PC-9 (cell line): Measurements from ENCODE around the gene F13A1. TPM values are rescaled to one million over a fixed set of nuclear protein-coding genes. Genes with fewer than 3 reads are reported as not detected.

ENCODE experiments used
- BruUV-seq: library from RNA; stranded (reverse); fragments of 400-500 nt; replicated peaks from 2 replicates; lab custom pipeline; 2021; lab: Mats Ljungman, UMichigan
- CTCF ChIA-PET: fragments of 300-600 bp; sonication (Branson Sonifier 250); formaldehyde crosslinking; loops from one replicate; lab custom pipeline; 2022; ENCODE audit warnings: antibody characterized with exemption; lab: Charles Lee
- POLR2A ChIA-PET: fragments of 300-600 bp; sonication (Branson Sonifier 250); formaldehyde crosslinking; loops from one replicate; lab custom pipeline; 2022; ENCODE audit warnings: antibody characterized with exemption; ENCODE audit not compliant: unreplicated experiment; lab: Charles Lee
- DNase-seq, 2 experiments: peaks; one replicate each; pipeline versions ENCODE4 v3.0.0 to v3.0.0-alpha.2; 2015 to 2022; ENCODE audit warnings: mixed read lengths in 1 of 2
- H2AFZ ChIP-seq: fragments of 200-600 bp; sonication (generic); 2 replicates; pipeline ENCODE4 v1.8.1; 2017; ENCODE audit warnings: antibody characterized with exemption
- H3F3A ChIP-seq: fragments of 200-600 bp; sonication (generic); 2 replicates; pipeline ENCODE4 v1.8.1; 2017; ENCODE audit warnings: antibody characterized with exemption, mild to moderate bottlenecking, low read depth; ENCODE audit not compliant: insufficient read depth
- H3K27ac ChIP-seq: fragments of 200-600 bp; sonication (generic); 2 replicates; pipeline ENCODE4 v1.6.1; 2016; ENCODE audit warnings: mixed run types
- H3K27me3 ChIP-seq: fragments of 200-600 bp; sonication (generic); 2 replicates; pipeline ENCODE4 v1.6.1; 2016; ENCODE audit warnings: low read depth, mixed run types; ENCODE audit not compliant: insufficient read depth
- H3K36me3 ChIP-seq: fragments of 200-600 bp; sonication (generic); 2 replicates; pipeline ENCODE4 v1.6.1; 2016; ENCODE audit warnings: low read depth, mixed run types
- H3K4me1 ChIP-seq: fragments of 200-600 bp; sonication (generic); replicated peaks from 2 replicates; pipeline ENCODE4 v1.6.1; 2016; ENCODE audit warnings: mixed run types; ENCODE audit not compliant: insufficient read depth
- H3K4me2 ChIP-seq: fragments of 200-600 bp; sonication (generic); 2 replicates; pipeline ENCODE4 v1.6.1; 2017; ENCODE audit warnings: mixed run types
- H3K4me3 ChIP-seq: fragments of 200-600 bp; sonication (generic); 2 replicates; pipeline ENCODE4 v1.6.1; 2016; ENCODE audit warnings: mixed run types
- H3K79me2 ChIP-seq: fragments of 200-600 bp; sonication (generic); 2 replicates; pipeline ENCODE4 v1.6.1; 2017; ENCODE audit warnings: low read depth, mixed run types
- H3K9me2 ChIP-seq: fragments of 200-600 bp; sonication (generic); 2 replicates; pipeline ENCODE4 v1.8.1; 2017; ENCODE audit warnings: mild to moderate bottlenecking; ENCODE audit not compliant: insufficient read depth
- H3K9me3 ChIP-seq: fragments of 200-600 bp; sonication (generic); 2 replicates; pipeline ENCODE4 v1.8.1; 2016; ENCODE audit warnings: low read depth; ENCODE audit not compliant: insufficient read depth
- H4K20me1 ChIP-seq: fragments of 200-600 bp; sonication (generic); 2 replicates; pipeline ENCODE4 v1.8.1; 2017; ENCODE audit not compliant: insufficient read depth
- EZH2 ChIP-seq: fragments of 200-600 bp; sonication (generic); IDR thresholded peaks from 2 replicates; pipeline ENCODE4 v1.8.0; 2017; ENCODE audit warnings: antibody characterized with exemption, low read depth
- intact Hi-C: fragments of 100-400 bp; cut with micrococcal nuclease; formaldehyde crosslinking; loops from one replicate; pipeline ENCODE4 v1.10.0; 2022; ENCODE audit not compliant: unreplicated experiment
- total RNA-seq: library from RNA; stranded (reverse); gene quantifications from 2 replicates; pipeline ENCODE4 v1.2.3, GENCODE V29; 2021
- TF ChIP-seq, protein P1 (sequence below): fragments of 200-600 bp; sonication (generic); conservative IDR thresholded peaks from 2 replicates; pipeline ENCODE4 v1.6.1; 2017; ENCODE audit warnings: mixed run types, antibody characterized with exemption, mild to moderate bottlenecking, moderate library complexity

The F13A1 gene
- total RNA-seq, 1 experiment from 2014 or later, result not detected

DNA sequence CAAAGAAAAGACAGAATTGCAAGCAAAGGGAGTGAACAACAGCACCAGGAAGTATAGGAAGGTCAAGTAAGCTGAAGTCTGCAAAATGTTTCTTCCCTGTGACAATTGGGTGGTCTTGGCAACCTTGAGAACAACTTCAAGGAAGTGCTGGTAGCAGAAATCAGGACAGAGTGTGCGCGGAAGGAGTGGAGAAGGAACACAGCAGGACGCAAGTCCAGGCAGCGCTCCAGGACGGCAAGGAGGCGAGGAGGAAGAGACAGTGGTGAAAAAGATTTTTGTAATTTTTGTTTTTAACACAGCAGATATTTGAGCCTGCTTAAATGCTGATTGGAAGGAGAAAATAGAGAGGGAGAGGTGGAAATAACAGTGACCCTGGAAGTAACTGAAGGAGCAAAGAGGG, 141.7 kb downstream of the F13A1 start:
- Histone ChIP-seq H3K4me3 (no peak overlapping the region), H3K9me3 (no peaks in the 10 kb centered on the region), H3K4me1 (no peaks in the 10 kb centered on the region), H3K79me2 (no peaks in the 10 kb centered on the region), H2AFZ (no peak overlapping the region), H3K27ac (no peak overlapping the region), H4K20me1 (no peaks in the 10 kb centered on the region), H3K9me2 (no peaks in the 10 kb centered on the region), H3K4me2 (no peak overlapping the region), H3K36me3 (no peaks in the 10 kb centered on the region), H3F3A (no peaks in the 10 kb centered on the region), H3K27me3 (peaks cover 8% of the 10 kb centered on the region)
- CTCF ChIA-PET, result no interaction called here
- intact Hi-C loops, result no loop called here
- TF ChIP-seq EZH2, result no peak
- TF ChIP-seq, protein P1, sequence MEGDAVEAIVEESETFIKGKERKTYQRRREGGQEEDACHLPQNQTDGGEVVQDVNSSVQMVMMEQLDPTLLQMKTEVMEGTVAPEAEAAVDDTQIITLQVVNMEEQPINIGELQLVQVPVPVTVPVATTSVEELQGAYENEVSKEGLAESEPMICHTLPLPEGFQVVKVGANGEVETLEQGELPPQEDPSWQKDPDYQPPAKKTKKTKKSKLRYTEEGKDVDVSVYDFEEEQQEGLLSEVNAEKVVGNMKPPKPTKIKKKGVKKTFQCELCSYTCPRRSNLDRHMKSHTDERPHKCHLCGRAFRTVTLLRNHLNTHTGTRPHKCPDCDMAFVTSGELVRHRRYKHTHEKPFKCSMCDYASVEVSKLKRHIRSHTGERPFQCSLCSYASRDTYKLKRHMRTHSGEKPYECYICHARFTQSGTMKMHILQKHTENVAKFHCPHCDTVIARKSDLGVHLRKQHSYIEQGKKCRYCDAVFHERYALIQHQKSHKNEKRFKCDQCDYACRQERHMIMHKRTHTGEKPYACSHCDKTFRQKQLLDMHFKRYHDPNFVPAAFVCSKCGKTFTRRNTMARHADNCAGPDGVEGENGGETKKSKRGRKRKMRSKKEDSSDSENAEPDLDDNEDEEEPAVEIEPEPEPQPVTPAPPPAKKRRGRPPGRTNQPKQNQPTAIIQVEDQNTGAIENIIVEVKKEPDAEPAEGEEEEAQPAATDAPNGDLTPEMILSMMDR, result no peak
- POLR2A ChIA-PET, result no interaction called here
- no peak for DNase-seq
- no TSS peak for BruUV-seq

DNA sequence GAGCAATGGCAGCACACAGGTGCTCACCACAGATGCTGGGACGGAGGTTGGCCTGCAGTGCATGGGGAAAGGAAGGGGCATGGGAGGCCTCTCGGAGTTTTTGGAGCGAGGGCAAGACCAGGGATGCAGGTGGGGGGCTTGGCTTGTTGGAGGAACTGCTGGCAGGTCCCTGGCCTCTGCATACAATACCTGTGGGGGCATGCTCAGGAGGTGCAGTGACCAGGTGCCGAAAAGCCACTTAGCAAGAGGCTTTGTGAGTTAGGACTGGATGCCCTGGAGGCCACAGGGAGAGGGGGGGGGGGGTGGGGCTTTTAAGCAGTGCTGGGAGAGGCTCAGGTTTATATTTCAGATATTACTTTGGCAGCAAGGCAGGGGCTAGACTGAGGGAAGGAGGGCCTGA, 142.7 kb downstream of the F13A1 start:
- intact Hi-C loops, result no loop called here
- Histone ChIP-seq H3K36me3 (no peaks in the 10 kb centered on the region), H3K4me3 (no peak overlapping the region), H3K9me2 (no peaks in the 10 kb centered on the region), H3K4me2 (no peak overlapping the region), H2AFZ (no peak overlapping the region), H4K20me1 (no peaks in the 10 kb centered on the region), H3F3A (no peaks in the 10 kb centered on the region), H3K79me2 (no peaks in the 10 kb centered on the region), H3K9me3 (no peaks in the 10 kb centered on the region), H3K4me1 (no peaks in the 10 kb centered on the region), H3K27me3 (peaks cover 8% of the 10 kb centered on the region), H3K27ac (no peak overlapping the region)
- DNase-seq, result no peak
- no TSS peak for BruUV-seq
- POLR2A ChIA-PET, result no interaction called here
- TF ChIP-seq, protein P1, result no peak
- TF ChIP-seq EZH2, result no peak
- CTCF ChIA-PET, result no interaction called here

DNA sequence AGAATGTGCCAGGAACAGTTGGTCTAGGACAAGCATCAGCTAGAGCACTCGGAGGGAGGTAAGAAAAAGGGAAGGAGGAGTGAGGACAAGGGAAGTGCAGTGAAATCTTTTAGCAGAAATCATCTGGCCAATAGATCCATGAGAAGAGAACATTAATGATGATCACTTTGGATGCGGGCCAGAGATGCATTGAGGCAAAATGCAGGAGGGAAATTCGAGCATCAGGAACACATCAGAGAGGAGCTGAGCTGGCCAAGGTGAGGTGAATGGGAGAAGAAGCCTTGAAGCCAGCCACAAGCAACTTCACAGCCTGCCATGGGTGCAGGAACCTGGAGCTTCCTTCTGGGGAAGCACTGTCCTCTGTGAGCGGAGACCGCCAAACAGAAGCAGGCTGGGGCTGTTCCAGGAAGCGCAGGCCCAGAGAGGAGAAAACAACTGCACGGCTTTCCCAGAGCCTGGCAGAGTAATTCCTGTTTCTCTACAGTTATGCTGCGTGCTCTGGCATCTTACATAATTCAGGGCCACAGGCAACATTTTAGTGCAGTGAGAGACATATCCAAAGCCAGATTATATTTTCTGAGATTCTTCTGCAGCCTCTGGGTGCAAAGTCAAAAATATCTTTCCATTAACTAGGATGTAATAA, 143.8 kb downstream of the F13A1 start:
- intact Hi-C loops, result no loop called here
- Histone ChIP-seq H4K20me1 (no peaks in the 10 kb centered on the region), H3K79me2 (no peaks in the 10 kb centered on the region), H3F3A (no peaks in the 10 kb centered on the region), H3K27ac (no peak overlapping the region), H3K9me3 (no peaks in the 10 kb centered on the region), H3K27me3 (peaks cover 8% of the 10 kb centered on the region), H3K4me1 (no peaks in the 10 kb centered on the region), H3K36me3 (no peaks in the 10 kb centered on the region), H3K4me2 (no peak overlapping the region), H2AFZ (no peak overlapping the region), H3K9me2 (no peaks in the 10 kb centered on the region), H3K4me3 (no peak overlapping the region)
- no peak for DNase-seq
- BruUV-seq, result no TSS peak
- ChIA-PET CTCF (no interaction called here), POLR2A (no interaction called here)
- TF ChIP-seq, protein P1, result no peak
- TF ChIP-seq EZH2, result no peak
